ENCODE measurements around the gene WASF2. TPM values are rescaled to one million over a fixed set of nuclear protein-coding genes. Genes with fewer than 3 reads are reported as not detected.
A peak's percentile ranks its signal among the peaks of the same experiment; 100 is the strongest.

WASF2 gene
- total and polyA plus RNA-seq, 2 of the 13 experiments (the other 11 are each of a cell fraction or from before 2014, with no cell fraction given): 10.4 to 27.7 TPM

DNA sequence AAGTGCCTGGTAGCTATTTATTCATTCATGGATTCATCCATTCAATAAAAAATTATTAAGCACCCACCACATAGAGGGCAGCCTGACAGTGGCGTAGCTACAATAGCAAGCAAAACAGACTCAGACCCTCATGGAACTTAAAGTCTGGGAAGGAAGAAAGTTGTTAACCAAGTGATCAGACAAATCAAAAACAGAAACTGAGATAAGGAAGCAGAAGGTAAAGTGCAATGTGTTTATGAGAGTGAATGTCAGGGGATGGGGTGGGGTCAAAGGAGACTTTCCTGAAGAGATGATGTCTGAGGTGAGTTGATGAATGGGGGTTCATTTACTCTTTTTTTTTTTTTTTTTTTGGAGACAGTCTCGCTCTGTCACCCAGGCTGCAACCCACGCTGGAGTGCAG lies 2.8 kb upstream of the WASF2 start (continued):
- TF ChIP-seq, protein P1, sequence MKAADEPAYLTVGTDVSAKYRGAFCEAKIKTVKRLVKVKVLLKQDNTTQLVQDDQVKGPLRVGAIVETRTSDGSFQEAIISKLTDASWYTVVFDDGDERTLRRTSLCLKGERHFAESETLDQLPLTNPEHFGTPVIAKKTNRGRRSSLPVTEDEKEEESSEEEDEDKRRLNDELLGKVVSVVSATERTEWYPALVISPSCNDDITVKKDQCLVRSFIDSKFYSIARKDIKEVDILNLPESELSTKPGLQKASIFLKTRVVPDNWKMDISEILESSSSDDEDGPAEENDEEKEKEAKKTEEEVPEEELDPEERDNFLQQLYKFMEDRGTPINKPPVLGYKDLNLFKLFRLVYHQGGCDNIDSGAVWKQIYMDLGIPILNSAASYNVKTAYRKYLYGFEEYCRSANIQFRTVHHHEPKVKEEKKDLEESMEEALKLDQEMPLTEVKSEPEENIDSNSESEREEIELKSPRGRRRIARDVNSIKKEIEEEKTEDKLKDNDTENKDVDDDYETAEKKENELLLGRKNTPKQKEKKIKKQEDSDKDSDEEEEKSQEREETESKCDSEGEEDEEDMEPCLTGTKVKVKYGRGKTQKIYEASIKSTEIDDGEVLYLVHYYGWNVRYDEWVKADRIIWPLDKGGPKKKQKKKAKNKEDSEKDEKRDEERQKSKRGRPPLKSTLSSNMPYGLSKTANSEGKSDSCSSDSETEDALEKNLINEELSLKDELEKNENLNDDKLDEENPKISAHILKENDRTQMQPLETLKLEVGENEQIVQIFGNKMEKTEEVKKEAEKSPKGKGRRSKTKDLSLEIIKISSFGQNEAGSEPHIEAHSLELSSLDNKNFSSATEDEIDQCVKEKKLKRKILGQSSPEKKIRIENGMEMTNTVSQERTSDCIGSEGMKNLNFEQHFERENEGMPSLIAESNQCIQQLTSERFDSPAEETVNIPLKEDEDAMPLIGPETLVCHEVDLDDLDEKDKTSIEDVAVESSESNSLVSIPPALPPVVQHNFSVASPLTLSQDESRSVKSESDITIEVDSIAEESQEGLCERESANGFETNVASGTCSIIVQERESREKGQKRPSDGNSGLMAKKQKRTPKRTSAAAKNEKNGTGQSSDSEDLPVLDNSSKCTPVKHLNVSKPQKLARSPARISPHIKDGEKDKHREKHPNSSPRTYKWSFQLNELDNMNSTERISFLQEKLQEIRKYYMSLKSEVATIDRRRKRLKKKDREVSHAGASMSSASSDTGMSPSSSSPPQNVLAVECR (CRISPR knock-in tag; IDR thresholded peaks at IDR 0.05; ENCODE audit: borderline replicate concordance): no peak
- no peak for TF ChIP-seq SIX1 (CRISPR knock-in tag; IDR thresholded peaks at IDR 0.05; ENCODE audit: borderline replicate concordance)
- TF ChIP-seq ZNF367 (CRISPR knock-in tag; IDR thresholded peaks at IDR 0.05; ENCODE audit: borderline replicate concordance): no peak
- no peak for TF ChIP-seq TMF1 (CRISPR knock-in tag; IDR thresholded peaks at IDR 0.05; ENCODE audit: low read depth)

DNA sequence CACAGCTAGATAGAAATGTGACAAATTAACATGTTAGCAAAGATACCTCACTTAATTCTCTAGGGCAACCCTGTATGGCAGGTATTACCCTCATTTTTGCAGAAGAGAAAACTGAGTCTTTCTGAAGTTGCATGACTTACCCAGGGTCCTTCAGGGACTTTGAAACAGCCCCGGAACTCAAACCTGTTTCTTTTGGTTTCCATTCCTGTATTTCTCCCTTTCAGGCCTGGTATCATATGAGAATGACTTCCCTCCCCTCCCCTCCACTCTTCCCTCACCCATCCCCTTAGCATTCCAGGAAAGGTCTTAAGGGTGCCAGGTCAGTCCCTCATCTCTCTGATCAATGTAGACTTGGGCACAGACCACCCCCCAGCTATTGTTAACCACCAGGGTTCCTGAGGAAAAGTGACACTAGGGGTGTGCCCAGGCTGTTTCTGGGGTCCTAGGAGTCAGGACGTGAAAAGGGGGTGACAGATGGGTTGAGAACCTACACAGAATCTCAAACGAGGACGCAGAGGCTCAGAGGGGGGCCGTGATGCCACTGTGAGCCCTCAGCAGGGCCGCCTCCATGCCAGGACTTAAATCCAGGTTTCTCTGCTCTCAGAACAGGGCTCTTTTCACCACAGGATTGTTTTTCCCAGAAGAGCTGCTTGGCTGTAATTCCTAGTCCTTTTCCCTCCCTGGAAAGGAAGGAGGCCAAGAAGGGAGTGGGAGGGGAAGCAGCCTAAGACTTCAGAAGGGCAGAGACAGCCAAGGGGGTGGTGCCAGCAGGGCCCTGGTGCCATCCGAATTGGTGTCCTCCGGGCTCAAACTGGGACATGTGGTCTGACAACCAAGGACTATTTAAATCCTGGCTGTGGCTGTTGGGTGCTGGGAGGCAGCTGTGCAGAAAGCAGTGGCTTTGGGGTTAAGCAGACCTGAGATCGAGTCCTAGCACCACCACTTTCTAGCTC lies 2.1 kb upstream of the WASF2 start:
- H4K20me1 ChIP-seq (ENCODE audit: insufficient read depth, low read length): peaks cover 8% of the 10 kb centered on the region; the same call in 1 of the 2 replicates
- TF ChIP-seq HIVEP1 (CRISPR knock-in tag; IDR thresholded peaks at IDR 0.05) (no peak), HOXA3 (CRISPR knock-in tag; IDR thresholded peaks at IDR 0.05) (no peak), ARID2 (CRISPR knock-in tag; IDR thresholded peaks at IDR 0.05; ENCODE audit: borderline replicate concordance) (no peak)
- TF ChIP-seq, protein P2, sequence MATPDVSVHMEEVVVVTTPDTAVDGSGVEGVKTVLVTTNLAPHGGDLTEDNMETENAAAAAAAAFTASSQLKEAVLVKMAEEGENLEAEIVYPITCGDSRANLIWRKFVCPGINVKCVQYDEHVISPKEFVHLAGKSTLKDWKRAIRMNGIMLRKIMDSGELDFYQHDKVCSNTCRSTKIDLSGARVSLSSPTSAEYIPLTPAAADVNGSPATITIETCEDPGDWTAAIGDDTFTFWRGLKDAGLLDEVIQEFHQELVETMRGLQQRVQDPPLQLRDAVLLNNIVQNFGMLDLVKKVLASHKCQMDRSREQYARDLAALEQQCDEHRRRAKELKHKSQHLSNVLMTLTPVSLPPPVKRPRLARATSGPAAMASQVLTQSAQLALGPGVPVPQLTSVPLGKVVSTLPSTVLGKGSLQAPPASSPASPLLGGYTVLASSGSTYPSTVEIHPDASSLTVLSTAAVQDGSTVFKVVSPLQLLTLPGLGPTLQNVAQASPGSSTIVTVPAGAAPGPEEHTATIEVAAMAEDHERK (CRISPR knock-in tag; IDR thresholded peaks at IDR 0.05; ENCODE audit: low read depth): no peak
- H2AFZ ChIP-seq (ENCODE audit: low read length): peak overlapping the region; percentile 60
- H3K36me3 ChIP-seq (replicated peaks in 1 of 2; ENCODE audit: control insufficient read depth in 1 of 2, insufficient read depth in 2 of 2, low read length in 2 of 2): no peaks in the 10 kb centered on the region
- CTCF ChIA-PET (ENCODE audit: low intra/inter-chr PET ratio, low total read pairs): no interaction called here
- peak overlapping the region; percentile 46 for H3K4me2 ChIP-seq (ENCODE audit: low read depth, low read length)
- H3K27me3 ChIP-seq (ENCODE audit: control insufficient read depth in 1 of 2, insufficient read depth in 2 of 2, low read length in 2 of 2): no peaks in the 10 kb centered on the region; a peak in 1 of 5 replicates
- WGBS (ENCODE audit: low lambda C conversion rate): 30% methylated on average over 9 of the region's 9 CpGs
- intact Hi-C loops (cut with micrococcal nuclease; ENCODE audit: unreplicated experiment): loop anchor here (5.0 kb wide), 1 partner anchor 75 kb away; no protein-coding TSS in a partner anchor
- no peaks in the 10 kb centered on the region for H3K9me3 ChIP-seq (ENCODE audit: low read length)
- peaks cover 56% of the 10 kb centered on the region for H3K4me1 ChIP-seq (ENCODE audit: insufficient read depth, low read length)
- H3K27ac ChIP-seq (ENCODE audit: extremely low read length, insufficient read depth, low read length): no peak overlapping the region
- peak overlapping the region; percentile 55 for H3K9ac ChIP-seq (ENCODE audit: insufficient read depth, low read depth, low read length)
- POLR2A ChIA-PET: interaction anchor here (1.5 to 2.6 kb wide), 2 partner anchors 23 to 72 kb away, joined by 3 to 20 read pairs; no protein-coding TSS in a partner anchor
- H3K4me3 ChIP-seq (replicated peaks in 1 of 3; ENCODE audit: insufficient read depth in 1 of 3, low read depth in 2 of 3, low read length in 3 of 3): peak overlapping the region in 1 of 3 experiments; percentile 34; a peak in 3 of 6 replicates
- BruUV-seq (replicated peaks): no TSS peak
- ATAC-seq (no peak), FAIRE-seq (no peak), DNase-seq (ENCODE audit: low spot score) (no peak)
- in situ Hi-C loops (cut with HindIII; ENCODE audit: extremely low pct_ligation_motif_present, low pct_unique_long_range_greater_than_20kb): no loop called here
- H3K79me2 ChIP-seq (ENCODE audit: insufficient read depth, low read length): peaks cover 22% of the 10 kb centered on the region
